C4-2B (cell line): ENCODE results near the gene TTC23.

ENCODE experiments used
- CTCF ChIP-seq: fragments of 450-650 bp; conservative IDR thresholded peaks from 2 replicates; pipeline ENCODE4 v1.5.1; 2017; ENCODE audit warnings: mild to moderate bottlenecking
- ZFX ChIP-seq: fragments of 450-650 bp; IDR thresholded peaks from 2 replicates; pipeline ENCODE4 v1.6.1; 2017

- TF ChIP-seq CTCF (no peak), ZFX (no peak)
Measured at GRCh38 chr15:99174567-99175395, 74.6 kb downstream of the TTC23 start.
